DMS79 (cell line): ENCODE results near the gene ASPG.

Experiments used
- DNase-seq: peaks from one replicate; lab custom pipeline; 2025; lab: John Stamatoyannopoulos, UW

Gene ASPG

GRCh38 chr14:104116756-104117340 lies 31.3 kb downstream of the ASPG start:
- DNase-seq, result no peak

- no peak for DNase-seq
Observed at GRCh38 chr14:104117341-104118005, 32.0 kb downstream of the ASPG start.

GRCh38 chr14:104118006-104118844 lies 32.7 kb downstream of the ASPG start:
- peak; percentile 6 for DNase-seq

GRCh38 chr14:104119119-104119487 lies 33.6 kb downstream of the ASPG start:
- DNase-seq, result no peak

- no peak for DNase-seq
Observed at GRCh38 chr14:104119488-104120251, 34.2 kb downstream of the ASPG start.

GRCh38 chr14:104120281-104120741 lies 34.8 kb downstream of the ASPG start:
- DNase-seq, result no peak

- DNase-seq, result no peak
Observed at GRCh38 chr14:104121142-104121541, 35.6 kb downstream of the ASPG start.

- DNase-seq, result no peak
Observed at GRCh38 chr14:104123879-104124278, 38.4 kb downstream of the ASPG start.

GRCh38 chr14:104125011-104125410 lies 39.5 kb downstream of the ASPG start:
- no peak for DNase-seq

- DNase-seq, result no peak
Observed at GRCh38 chr14:104126753-104127152, 41.3 kb downstream of the ASPG start.

- DNase-seq, result no peak
Observed at GRCh38 chr14:104128981-104129380, 43.5 kb downstream of the ASPG start.

GRCh38 chr14:104129556-104129955 lies 44.1 kb downstream of the ASPG start:
- DNase-seq, result no peak

GRCh38 chr14:104130974-104131651 lies 45.6 kb downstream of the ASPG start:
- DNase-seq, result peak; percentile 95

GRCh38 chr14:104131968-104132732 lies 46.6 kb downstream of the ASPG start:
- no peak for DNase-seq

- DNase-seq, result no peak
Observed at GRCh38 chr14:104132981-104133380, 47.5 kb downstream of the ASPG start.

- DNase-seq, result no peak
Observed at GRCh38 chr14:104133496-104133895, 48.0 kb downstream of the ASPG start.

- DNase-seq, result no peak
Observed at GRCh38 chr14:104134061-104134965, 48.8 kb downstream of the ASPG start.

- DNase-seq, result no peak
Observed at GRCh38 chr14:104135121-104135903, 49.8 kb downstream of the ASPG start.

- DNase-seq, result no peak
Observed at GRCh38 chr14:104135904-104136471, 50.5 kb downstream of the ASPG start.
